ENCODE data around the gene TCP1. TPM values are rescaled to one million over a fixed set of nuclear protein-coding genes. Genes with fewer than 3 reads are reported as not detected.

TCP1 gene
- total RNA-seq, 2 donors from 2014 or later: 55.7 to 81.5 TPM

- Histone ChIP-seq H3K27me3 (no peaks in the 10 kb centered on the region), H3K4me3 (no peak overlapping the region), H3K4me1 (peaks cover 12% of the 10 kb centered on the region), H3K9me3 (no peaks in the 10 kb centered on the region), H3K36me3 (replicated peaks in 1 of 2; ENCODE audit: insufficient read depth in 1 of 2, low read depth in 2 of 2) (no peaks in the 10 kb centered on the region), H3K27ac (no peak overlapping the region)
- intact Hi-C loops (cut with DNase I): no loop called here
- 54 to 63% methylated on average over 10 to 11 of the region's 11 CpGs for whole genome bisulfite sequencing, 2 donors
- TF ChIP-seq POLR2A (IDR thresholded peaks at IDR 0.05) (no peak), CTCF (IDR thresholded peaks at IDR 0.05) (no peak)
- DNase-seq: no peak
- ATAC-seq: peak; percentile 28
These were observed 41.3 kb upstream of the TCP1 start for GRCh38 chr6:159830501-159831372.

GRCh38 chr6:159829526-159829925 lies 40.1 kb upstream of the TCP1 start:
- no peak overlapping the region for H3K4me3 ChIP-seq
- no peak for DNase-seq
- no peaks in the 10 kb centered on the region for H3K27me3 ChIP-seq
- intact Hi-C loops (cut with DNase I): no loop called here
- H3K4me1 ChIP-seq: peaks cover 12% of the 10 kb centered on the region
- H3K27ac ChIP-seq: no peak overlapping the region
- WGBS, 2 donors: 64 to 88% methylated on average over 3 to 4 of the region's 4 CpGs
- TF ChIP-seq CTCF (IDR thresholded peaks at IDR 0.05) (no peak), POLR2A (IDR thresholded peaks at IDR 0.05) (no peak)
- no peaks in the 10 kb centered on the region for H3K36me3 ChIP-seq (replicated peaks in 1 of 2; ENCODE audit: insufficient read depth in 1 of 2, low read depth in 2 of 2)
- no peaks in the 10 kb centered on the region for H3K9me3 ChIP-seq
- no peak for ATAC-seq

- DNase-seq (peak; percentile 19 to 57 (median 40)), ATAC-seq (peak; percentile 72)
- Histone ChIP-seq H3K36me3 (replicated peaks in 1 of 2; ENCODE audit: insufficient read depth in 1 of 2, low read depth in 2 of 2) (no peaks in the 10 kb centered on the region), H3K4me1 (peaks cover 12% of the 10 kb centered on the region), H3K9me3 (no peaks in the 10 kb centered on the region), H3K27me3 (no peaks in the 10 kb centered on the region), H3K4me3 (no peak overlapping the region), H3K27ac (peak overlapping the region in 3 of 4 donors; percentile 41 to 61 (median 52))
- no peak for TF ChIP-seq CTCF (IDR thresholded peaks at IDR 0.05)
- no peak for TF ChIP-seq POLR2A (IDR thresholded peaks at IDR 0.05)
- WGBS, 2 donors: 41 to 45% methylated on average over 7 of the region's 7 CpGs
- intact Hi-C loops (cut with DNase I): no loop called here
These were observed 38.7 kb upstream of the TCP1 start for GRCh38 chr6:159828074-159828473.

- Histone ChIP-seq H3K4me1 (peaks cover 12% of the 10 kb centered on the region), H3K36me3 (replicated peaks in 1 of 2; ENCODE audit: insufficient read depth in 1 of 2, low read depth in 2 of 2) (no peaks in the 10 kb centered on the region), H3K27ac (no peak overlapping the region), H3K9me3 (no peaks in the 10 kb centered on the region), H3K27me3 (no peaks in the 10 kb centered on the region), H3K4me3 (no peak overlapping the region)
- ATAC-seq: no peak
- DNase-seq: no peak
- WGBS, 2 donors: 83 to 90% methylated on average over 16 of the region's 16 CpGs
- intact Hi-C loops (cut with DNase I): no loop called here
- TF ChIP-seq CTCF (IDR thresholded peaks at IDR 0.05): no peak
- TF ChIP-seq POLR2A (IDR thresholded peaks at IDR 0.05): no peak
These were observed 37.7 kb upstream of the TCP1 start for GRCh38 chr6:159826968-159827647.
